ENCODE measurements around the gene PANX3.

Gene PANX3

GRCh38 chr11:124633355-124633754, 22.1 kb downstream of the PANX3 start:
- peak; percentile 61 for TF ChIP-seq CTCF (conservative IDR thresholded peaks at IDR 0.05)
- no peak for TF ChIP-seq ZFX (IDR thresholded peaks at IDR 0.05)
- no peak overlapping the region for H3K27ac ChIP-seq

- H3K27ac ChIP-seq, result no peak overlapping the region
- TF ChIP-seq CTCF (conservative IDR thresholded peaks at IDR 0.05) (no peak), ZFX (IDR thresholded peaks at IDR 0.05) (no peak)
Observed at GRCh38 chr11:124635932-124636331, 24.7 kb downstream of the PANX3 start.

- no peak overlapping the region for H3K27ac ChIP-seq
- TF ChIP-seq CTCF (conservative IDR thresholded peaks at IDR 0.05) (no peak), ZFX (IDR thresholded peaks at IDR 0.05) (no peak)
Observed at GRCh38 chr11:124638500-124638899, 27.3 kb downstream of the PANX3 start.

GRCh38 chr11:124639186-124639585, 28.0 kb downstream of the PANX3 start:
- TF ChIP-seq CTCF (conservative IDR thresholded peaks at IDR 0.05) (no peak), ZFX (IDR thresholded peaks at IDR 0.05) (no peak)
- H3K27ac ChIP-seq, result no peak overlapping the region

- no peak; the same call in 1 of the 2 replicates for TF ChIP-seq CTCF (conservative IDR thresholded peaks at IDR 0.05)
- TF ChIP-seq ZFX (IDR thresholded peaks at IDR 0.05), result no peak
- H3K27ac ChIP-seq, result no peak overlapping the region
Observed at GRCh38 chr11:124640666-124641065, 29.4 kb downstream of the PANX3 start.

GRCh38 chr11:124642628-124643027, 31.4 kb downstream of the PANX3 start:
- TF ChIP-seq CTCF (conservative IDR thresholded peaks at IDR 0.05) (no peak), ZFX (IDR thresholded peaks at IDR 0.05) (no peak)
- H3K27ac ChIP-seq, result no peak overlapping the region

GRCh38 chr11:124643042-124643604, 31.9 kb downstream of the PANX3 start:
- no peak overlapping the region for H3K27ac ChIP-seq
- TF ChIP-seq CTCF (conservative IDR thresholded peaks at IDR 0.05) (no peak), ZFX (IDR thresholded peaks at IDR 0.05) (no peak)

Measured in C4-2B (cell line).